Fibroblast of skin of left biceps (primary cell): ENCODE results near the gene GPR108.

Experiments used
- DNase-seq, 2 experiments: peaks; one replicate each; pipeline ENCODE4 v3.0.0-alpha.2; 2013; ENCODE audit warnings: low read depth in 2 of 2

Gene GPR108

DNA sequence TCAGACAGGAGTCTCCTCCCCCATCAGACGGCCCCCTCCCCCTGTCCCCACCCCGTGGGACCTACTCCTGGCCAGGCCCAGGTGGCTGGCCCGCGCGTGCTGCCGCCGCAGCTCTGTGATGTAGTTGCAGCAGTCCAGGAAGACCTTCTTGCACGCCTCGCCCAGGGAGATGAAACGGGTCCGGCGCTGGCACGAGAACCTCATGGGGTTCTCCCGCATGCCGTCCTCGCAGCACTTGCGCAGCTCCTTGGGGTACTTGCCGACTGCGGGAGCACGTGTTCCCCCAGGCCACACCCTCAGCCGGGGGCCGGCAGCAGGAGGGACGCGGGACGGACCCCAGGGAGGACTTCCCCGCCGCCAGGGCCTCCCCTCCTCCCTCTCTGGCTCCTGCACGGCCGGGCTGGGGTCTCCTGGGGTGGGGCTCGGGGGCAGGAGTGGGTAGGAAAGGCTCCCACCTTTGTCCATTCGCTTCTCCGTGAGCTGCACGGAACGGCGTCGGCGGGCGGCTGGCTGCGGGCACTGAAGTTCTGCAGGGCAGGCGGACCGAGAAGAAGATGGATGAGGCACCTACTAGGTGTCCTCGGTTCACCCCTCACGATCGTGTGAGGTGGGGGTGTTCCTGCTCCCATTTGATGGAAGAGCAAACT lies 30.2 kb downstream of the GPR108 start:
- no peak for DNase-seq

DNA sequence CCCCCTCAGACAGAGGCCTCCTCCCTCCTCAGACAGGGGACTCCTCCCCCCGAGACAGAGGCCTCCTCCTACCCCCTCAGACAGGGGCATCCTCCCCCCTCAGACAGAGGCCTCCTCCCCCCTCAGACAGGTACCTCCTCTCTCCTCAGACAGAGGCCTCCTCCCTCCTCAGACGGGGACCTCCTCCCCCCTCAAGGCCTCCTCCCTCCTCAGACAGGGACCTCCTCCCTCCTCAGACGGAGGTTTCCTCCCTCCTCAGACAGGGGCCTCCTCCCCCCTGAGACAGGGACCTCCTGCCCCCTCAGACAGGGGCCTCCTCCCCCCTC lies 30.8 kb downstream of the GPR108 start:
- no peak for DNase-seq

DNA sequence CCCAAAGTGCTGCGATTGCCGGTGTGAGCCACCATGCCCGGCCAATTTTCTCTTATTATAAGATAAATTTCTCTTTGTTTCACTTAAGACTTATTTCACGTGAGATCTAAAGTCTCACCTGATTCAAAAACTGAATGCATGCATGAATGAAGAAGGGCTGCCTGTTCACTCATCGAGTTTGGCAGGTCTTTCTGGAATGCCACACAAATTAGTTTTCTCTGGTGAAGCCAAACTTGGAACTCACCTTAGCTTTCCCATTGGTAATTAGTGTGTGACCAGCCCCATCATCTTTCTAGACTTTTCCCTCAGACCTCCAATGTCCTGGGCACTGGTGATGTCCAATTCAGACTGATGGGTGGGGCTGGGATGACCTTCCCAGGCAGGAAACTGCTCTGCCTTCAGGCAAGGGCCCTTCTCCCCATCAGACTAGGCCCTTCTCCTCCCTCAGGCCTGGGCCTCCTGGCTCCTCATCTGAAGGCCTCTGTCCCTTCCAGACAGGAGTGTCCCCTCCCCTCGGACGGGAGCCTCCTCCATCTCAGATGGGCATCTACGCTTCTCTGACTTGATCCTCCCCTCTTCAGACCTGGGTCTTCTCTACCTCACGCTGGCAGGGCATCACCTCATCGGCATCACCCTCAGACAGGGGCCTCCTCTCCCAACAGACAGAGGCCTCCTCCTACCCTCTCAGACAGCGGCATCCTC lies 31.3 kb downstream of the GPR108 start:
- DNase-seq = no peak

DNA sequence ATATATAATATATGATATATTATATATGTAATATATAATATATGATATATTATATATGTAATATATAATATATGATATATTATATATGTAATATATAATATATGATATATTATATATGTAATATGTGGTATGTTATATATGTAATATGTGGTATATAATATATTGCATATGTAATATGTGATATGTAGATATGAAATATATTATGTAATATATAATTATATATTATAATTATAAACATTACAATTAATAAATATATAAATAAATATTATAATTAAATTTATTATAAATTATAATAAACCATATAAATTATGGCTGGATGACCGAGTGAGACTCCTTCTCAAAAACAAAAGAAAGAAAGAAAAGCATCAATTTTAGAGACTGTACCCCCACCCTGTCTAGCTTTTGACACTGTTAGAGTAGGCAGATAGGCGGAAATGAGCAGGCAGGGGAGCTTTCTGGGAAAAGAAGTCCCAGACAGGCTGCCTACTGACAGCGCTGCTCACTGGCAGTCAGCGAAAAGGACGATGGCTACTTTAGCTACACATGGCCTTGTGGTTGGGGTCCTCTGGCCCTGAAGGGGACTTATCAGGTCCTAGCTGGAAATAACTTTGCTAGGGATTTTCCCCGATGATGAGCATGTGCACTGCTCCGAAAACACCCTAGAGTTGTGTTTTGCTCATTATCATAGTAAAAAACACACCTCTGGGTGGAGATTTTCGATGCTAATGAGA lies 36.6 kb downstream of the GPR108 start:
- DNase-seq = no peak

DNA sequence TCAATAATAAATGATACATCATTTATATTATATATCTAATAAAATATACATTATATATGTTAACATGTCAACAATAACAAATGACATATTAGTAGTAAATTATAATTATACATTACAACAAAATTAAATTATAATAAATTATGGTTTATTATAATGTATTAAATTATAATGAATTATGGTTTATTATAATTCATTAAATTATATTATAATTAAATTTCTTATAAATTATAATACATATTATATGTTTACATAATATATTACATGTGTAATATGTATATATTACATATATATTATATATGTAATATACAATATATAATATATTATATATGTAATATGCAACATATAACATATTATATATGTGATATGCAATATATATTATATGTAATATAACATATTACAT lies 37.4 kb downstream of the GPR108 start:
- no peak for DNase-seq

DNA sequence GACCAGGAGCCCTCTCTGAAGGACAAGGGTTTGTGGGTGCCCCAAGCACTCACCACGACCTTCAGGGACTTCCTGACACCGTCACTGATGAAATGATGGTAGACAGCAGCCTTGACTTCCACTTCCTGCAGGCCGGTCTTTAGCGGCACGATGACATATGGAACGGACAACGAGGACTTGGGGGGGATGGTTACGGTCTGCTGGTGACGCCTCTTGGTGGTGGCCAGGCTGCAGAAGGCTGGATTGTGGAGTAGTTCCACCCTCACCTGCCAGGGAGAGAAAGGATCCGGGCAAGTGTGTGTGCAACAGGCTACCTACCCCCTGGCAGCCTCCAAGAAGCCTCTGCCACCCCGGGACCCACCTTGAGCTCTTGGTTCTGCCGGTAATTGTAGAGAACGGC lies 40.1 kb downstream of the GPR108 start:
- DNase-seq = no peak

DNA sequence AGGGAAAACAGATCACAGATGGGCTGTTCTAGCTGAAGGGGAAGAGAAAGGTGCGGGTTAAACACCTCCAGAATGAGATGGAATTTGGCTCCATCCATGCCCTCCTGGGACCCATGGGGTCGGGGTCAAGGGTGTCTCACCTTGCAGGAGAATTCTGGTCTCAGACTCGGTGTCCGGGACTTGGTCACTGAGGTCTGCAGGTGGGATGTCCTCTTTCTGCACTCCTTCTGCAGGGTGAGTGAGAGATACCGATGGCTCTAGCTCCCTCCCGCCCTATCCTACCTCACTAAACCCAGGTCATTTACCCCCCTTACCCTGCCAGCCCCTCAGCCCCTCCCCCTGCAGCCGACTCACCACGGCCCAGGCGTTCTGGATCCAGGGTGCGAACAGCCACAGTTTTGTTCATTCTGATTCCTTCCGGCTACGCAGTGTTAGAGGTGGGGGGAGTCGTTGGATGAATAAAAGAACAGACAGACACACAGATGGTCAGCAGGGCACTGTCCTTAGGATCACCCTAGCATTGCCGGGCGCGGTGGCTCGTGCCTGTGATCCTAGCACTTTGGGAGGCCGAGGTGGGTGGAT lies 41.0 kb downstream of the GPR108 start:
- no peak for DNase-seq

DNA sequence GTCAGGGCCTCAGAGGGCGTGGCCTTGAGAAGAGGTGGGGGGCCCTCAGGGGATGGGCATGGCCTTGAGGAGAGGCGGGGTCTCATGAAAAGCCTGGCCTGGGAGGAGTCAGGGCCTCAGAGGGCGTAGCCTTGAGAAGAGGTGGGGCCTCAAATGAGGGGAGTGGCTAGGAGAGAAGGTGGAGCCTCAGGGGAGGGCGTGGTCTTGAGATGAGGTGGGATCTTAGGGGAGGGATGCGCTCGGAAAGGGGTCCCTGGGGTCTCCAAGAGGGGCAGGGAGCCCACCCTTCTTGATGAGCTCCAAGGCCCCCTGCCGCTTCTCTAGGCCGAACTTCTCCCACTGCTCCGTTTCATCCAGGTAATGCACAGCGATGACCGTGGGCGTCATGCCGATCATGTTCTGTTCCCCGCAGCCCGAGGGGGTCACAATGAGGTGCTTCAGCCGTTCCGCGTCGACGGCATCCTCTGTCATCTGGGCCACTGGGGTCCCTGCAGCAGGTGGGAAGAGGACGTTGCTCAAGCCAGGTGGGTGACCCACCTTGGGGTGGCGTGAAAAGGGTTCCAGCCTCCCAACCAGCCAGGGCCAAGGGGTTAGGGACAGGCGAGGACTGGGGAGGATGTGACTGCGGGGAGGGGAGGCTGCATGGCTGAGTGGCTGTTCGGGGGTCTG lies 43.1 kb downstream of the GPR108 start:
- no peak for DNase-seq

DNA sequence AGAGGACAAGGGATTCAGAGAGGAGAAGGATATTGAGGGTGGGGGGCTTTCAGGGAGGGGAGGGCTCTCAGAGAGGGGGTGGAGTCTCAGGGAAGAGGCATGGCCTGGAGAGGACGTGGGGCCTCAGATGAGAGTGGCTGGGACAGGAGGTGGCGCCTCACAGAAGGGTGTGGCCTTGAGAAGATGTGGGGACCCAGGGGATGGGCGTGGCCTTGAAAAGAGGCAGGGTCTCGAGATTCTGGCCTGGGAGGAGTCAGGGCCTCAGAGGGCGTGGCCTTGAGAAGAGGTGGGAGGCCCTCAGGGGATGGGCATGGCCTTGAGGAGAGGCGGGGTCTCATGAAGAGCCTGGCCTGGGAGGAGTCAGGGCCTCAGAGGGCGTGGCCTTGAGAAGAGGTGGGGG lies 43.7 kb downstream of the GPR108 start:
- DNase-seq = no peak

DNA sequence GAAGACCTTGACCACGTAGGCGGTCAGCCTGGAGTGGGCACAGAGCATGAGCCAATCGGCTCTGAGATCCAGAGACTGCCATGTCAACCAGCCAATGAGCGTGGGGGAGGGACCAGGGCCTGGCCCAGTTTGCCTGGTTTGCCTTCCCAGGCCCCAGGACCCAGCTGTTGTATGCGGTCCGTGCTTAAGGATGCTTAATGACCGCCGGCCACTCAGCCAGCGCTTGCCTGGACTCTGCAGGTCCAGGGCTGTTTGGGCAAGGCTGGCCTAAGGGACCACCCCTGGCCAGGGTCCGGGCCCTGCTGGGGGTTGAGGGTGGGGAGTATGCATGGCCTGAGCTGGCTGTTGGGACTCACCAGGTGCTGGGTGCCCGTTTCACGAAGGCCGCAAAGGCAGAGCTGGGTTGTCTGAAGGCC lies 44.3 kb downstream of the GPR108 start:
- DNase-seq = no peak

DNA sequence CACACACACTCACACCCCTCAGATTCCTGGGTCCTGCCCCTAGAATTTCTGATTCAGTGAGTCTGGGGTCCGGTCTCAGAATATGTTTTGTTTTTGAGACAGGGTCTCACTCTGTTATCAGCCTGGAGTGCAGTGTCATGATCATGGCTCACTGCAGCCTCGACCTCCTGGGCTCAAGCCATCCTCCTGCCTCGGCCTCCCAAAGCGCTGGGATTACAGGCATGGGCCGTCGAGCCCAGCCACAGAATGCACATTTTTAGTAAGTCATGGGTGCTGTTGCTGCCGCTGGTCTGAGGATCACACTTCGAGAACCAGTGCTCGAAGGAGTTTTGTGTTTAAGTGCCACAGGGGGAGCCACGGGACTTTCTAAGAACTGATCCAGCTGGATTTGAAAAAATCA lies 45.4 kb downstream of the GPR108 start:
- DNase-seq = no peak

DNA sequence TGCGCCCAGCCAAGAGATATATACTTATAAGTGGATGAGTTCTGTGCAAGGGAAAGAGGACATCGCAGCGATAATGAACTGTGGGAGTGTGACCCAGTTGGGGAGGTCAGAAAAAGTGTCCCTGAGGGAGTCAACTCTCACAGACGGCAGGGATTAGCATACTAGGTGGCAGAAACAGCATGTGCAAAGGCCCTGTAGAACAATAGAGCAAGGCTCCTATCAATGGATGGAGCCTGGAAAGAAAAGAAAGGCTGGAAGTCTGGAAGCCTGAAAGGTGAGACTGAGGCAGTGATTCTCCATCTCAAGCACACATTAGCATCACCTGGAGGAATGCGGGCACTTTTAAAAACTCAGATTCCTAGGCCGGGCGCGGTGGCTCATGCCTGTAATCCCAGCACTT lies 46.0 kb downstream of the GPR108 start:
- DNase-seq = no peak

DNA sequence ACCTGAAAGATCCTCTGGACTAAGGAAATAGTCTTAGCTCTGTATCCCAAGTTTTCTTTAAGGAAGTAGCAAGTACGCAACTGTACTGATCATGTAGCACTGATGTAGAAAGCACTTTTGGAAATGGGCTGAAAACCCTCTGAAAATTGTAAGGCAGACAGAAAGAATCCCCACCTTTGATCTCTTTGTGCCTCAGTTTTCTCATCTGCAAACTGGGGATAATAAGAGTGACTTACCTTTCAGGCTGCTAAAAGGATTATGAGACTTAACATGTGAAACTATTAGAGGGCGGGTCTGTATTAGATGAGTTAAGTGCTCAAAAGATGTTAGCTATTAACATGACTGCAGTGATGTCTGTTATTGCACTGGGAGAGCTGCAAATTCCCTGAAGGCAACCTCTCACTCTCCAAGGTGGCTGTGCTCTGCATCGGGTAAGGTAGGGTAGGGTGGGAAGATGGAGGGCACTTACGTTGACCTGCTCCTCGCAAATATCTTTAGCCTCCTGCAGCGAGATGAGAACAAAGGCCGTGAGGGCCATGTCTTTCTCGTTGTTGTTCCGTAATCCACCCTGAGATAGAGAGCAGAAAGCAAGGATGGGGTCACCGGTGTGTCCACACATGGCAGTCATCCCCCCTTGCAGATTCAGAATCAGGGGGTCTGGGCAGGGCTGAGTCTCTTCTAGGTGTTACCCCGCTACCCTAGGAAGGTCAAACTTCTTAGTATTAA lies 47.1 kb downstream of the GPR108 start:
- no peak for DNase-seq

DNA sequence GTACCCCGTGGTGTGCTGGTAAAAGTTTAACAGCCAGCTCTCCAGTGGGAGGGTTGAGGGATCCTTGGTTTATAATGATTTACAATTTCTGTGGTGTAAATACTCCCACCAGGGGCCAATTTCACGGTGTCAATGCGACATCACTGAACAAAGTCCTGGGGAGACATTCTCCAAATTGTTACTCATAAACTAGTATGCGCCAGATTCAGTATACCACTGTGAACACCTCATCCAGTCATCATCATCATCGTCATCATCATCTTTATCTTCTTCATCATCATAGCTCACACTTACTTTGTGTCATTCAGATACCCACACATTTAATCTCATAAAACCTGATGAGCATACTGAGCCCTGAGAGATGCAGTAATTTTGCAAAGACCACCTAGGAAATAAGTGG lies 50.3 kb downstream of the GPR108 start:
- no peak for DNase-seq

DNA sequence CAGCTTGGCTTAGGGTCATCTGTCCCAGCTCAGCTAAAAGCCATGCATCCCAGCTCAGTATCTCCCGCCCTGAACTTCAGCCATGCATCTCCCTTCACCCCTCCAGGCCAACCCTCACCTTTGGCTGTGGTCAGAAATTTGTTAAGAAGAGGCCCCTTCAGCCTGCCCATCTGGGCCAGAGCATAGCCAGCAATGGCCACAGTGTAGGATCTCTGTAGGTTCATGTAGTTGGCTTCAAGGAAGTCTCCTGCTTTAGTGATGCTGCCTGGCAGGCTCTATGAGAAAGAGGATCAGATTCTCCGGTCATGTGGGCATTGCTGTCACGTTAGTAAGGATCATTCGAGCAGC lies 50.8 kb downstream of the GPR108 start:
- no peak for DNase-seq

DNA sequence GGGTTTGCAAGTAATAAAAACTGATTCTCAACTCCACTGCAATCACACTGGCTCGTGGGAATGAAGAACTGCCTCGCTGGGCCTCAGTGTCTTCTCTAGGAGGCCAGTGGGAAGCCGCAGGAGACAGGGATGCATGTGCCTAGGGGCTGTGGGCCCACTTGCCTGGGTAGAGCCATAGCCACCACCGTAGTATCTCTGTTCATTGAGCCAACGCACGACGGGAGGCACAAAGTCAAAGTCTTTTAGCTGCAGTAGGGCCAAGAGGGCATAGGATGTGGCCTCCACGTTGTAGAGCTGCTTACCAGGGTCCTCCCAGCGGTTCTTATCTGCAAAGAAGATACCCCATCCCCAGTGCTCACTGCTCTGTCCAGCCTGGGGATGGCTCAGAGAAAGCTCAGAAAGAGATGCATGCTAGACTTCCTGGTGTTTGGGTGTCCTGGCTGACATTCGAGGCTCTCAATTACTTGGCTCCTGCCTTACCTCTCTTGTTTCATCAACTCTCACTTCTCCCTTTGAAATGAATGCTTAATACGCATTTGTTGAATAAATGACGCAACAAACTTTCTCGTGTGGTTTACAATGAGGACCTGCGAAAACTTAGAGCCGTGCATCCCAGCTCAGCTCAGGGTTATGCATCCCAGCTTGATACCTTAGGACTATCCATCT lies 51.3 kb downstream of the GPR108 start:
- DNase-seq = no peak

DNA sequence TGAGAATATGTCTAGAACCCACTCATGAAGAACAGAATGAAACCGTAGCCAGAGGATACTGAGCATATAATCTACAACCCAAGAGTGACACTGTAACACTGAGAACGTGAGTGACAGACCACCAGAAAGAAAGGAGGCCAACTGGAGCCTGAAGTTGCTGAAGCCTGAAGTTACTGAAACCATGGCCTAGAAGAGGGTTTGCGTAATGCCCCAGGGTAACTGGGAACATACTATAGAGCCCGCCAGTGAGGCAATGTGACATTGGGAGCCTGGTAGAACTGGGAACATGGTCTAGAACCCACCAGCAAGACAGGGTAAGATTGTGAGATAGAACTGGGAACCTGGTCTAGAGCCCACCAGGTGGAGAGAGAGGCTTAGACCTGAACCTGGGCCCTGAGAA lies 51.9 kb downstream of the GPR108 start:
- DNase-seq = no peak

DNA sequence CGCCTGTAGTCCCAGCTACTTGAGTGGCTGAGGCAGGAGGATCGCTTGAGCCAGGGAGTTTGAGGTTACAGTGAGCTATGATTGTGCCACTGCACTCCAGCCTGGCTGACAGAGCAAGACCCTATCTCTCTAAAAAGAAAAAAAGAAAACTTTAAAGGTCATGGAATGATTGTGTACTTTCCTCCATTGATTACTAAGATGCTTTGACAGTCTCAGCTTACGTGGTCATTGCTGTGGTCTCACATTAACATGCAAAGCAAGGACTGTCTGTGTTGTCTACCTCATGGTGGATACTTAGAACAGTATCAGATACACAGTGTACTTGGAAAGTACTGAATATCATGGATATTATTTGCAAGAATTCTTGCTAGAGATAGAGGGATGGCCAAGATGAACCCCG lies 53.4 kb downstream of the GPR108 start:
- DNase-seq = no peak

DNA sequence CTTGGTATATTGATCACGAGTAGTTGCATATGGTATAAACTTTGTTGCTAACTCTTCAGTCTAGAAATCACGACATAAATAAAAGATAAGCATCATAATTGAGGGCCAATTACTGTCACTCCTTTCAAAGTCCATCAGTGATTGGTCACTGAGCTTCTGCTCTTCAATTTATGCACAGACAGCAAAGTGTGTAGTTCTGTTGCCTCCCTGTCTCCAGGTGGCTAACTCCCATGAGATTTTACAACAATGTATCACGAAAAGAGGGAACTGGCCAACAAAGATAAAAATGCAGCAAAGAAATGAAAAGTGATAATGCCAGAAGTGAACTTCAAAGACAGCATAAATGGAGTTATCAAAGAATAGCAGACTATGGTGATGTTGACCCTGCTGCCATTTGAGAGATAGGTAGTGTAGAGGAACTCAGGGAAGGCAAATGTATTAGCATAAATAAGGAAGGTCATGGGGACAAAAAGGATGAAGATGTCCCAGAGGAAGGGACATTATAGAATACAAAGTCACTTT lies 54.7 kb downstream of the GPR108 start:
- DNase-seq = no peak

DNA sequence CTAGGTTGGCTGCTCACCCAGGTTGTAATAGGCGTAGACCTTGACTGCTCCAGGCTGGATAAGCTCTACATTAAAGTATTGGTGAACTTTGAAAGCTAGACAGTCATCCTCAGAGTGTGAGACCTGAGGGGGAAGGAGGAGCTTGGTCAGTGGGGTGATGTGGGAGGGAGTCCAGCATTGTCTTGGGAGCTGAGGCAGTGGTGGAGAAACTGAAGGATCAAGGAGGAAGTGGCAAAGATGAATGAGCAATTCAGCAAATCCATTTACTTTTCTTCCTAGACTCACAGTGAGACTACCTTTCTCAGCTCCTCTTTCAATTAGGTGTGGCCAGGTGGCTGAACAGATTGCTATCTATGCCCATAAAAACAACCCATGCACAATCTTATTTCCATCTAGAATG lies 57.2 kb downstream of the GPR108 start:
- no peak for DNase-seq
